Activated CD8-positive, alpha-beta memory T cell treated with anti-CD3 and anti-CD28 coated beads, Interleukin-2, amount 10 ng/mL, durations not matched to agents 7 days and 5 days (primary cell): ENCODE results near the gene CXADR. TPM values are rescaled to one million over a fixed set of nuclear protein-coding genes. Genes with fewer than 3 reads are reported as not detected.

Source experiments
- ATAC-seq: fragments of 150-1000 bp; cut with Tn5 transposase; one replicate; pipeline ENCODE4 v1.10.0; 2021; ENCODE audit warnings: moderate library complexity
- CTCF ChIA-PET: fragments of 350-600 bp; sonication (Branson Sonifier 250); formaldehyde crosslinking; loops from one replicate; lab custom pipeline; 2021; ENCODE audit warnings: antibody characterized with exemption; lab: Charles Lee
- DNase-seq: peaks from one replicate; pipeline ENCODE4 v3.0.0-alpha.2; 2020
- H3K27ac Mint-ChIP-seq: one replicate; pipeline ENCODE4 v1.8.0; 2021; ENCODE audit warnings: mild to moderate bottlenecking, mixed read lengths
- H3K27me3 Mint-ChIP-seq: one replicate; pipeline ENCODE4 v1.8.0; 2021; ENCODE audit warnings: mixed read lengths
- H3K36me3 Mint-ChIP-seq: one replicate; pipeline ENCODE4 v1.8.0; 2021; ENCODE audit warnings: mild to moderate bottlenecking, mixed read lengths
- H3K4me1 Mint-ChIP-seq: one replicate; pipeline ENCODE4 v1.8.0; 2021; ENCODE audit warnings: mixed read lengths
- H3K4me3 Mint-ChIP-seq: one replicate; pipeline ENCODE4 v1.8.0; 2021; ENCODE audit warnings: mild to moderate bottlenecking, moderate library complexity, mixed read lengths
- H3K9me3 Mint-ChIP-seq: one replicate; pipeline ENCODE4 v1.8.0; 2022; ENCODE audit warnings: low read depth, mixed read lengths
- total RNA-seq, 2 experiments: library from RNA; stranded (reverse); gene quantifications; one replicate each; pipeline ENCODE4 v1.2.3, GENCODE V29; 2021

Gene CXADR
- total RNA-seq, 2 experiments from 2014 or later: 0.15 to 0.16 TPM

GRCh38 chr21:17575076-17575475 is 62.2 kb downstream of the CXADR start:
- Mint-ChIP-seq H3K27ac (no peak overlapping the region), H3K9me3 (no peaks in the 10 kb centered on the region), H3K4me3 (no peak overlapping the region), H3K4me1 (no peaks in the 10 kb centered on the region), H3K36me3 (no peaks in the 10 kb centered on the region), H3K27me3 (peaks cover 11% of the 10 kb centered on the region)
- CTCF ChIA-PET: no interaction called here
- DNase-seq: no peak
- ATAC-seq: no peak

GRCh38 chr21:17576080-17576835 is 63.4 kb downstream of the CXADR start:
- CTCF ChIA-PET: no interaction called here

GRCh38 chr21:17577701-17578100 is 64.9 kb downstream of the CXADR start:
- CTCF ChIA-PET: no interaction called here
- Mint-ChIP-seq H3K36me3 (no peaks in the 10 kb centered on the region), H3K9me3 (no peaks in the 10 kb centered on the region), H3K27me3 (peaks cover 10% of the 10 kb centered on the region), H3K4me1 (no peaks in the 10 kb centered on the region), H3K27ac (no peak overlapping the region), H3K4me3 (no peak overlapping the region)
- ATAC-seq (no peak), DNase-seq (no peak)

More at GRCh38 chr21:17576080-17576835, 63.4 kb downstream of the CXADR start:
- Mint-ChIP-seq H3K4me1 (no peaks in the 10 kb centered on the region), H3K36me3 (no peaks in the 10 kb centered on the region), H3K27me3 (peaks cover 10% of the 10 kb centered on the region), H3K9me3 (no peaks in the 10 kb centered on the region), H3K4me3 (no peak overlapping the region), H3K27ac (no peak overlapping the region)
- no peak for ATAC-seq
- DNase-seq: no peak

- Mint-ChIP-seq H3K36me3 (no peaks in the 10 kb centered on the region), H3K27ac (no peak overlapping the region), H3K9me3 (no peaks in the 10 kb centered on the region), H3K4me1 (no peaks in the 10 kb centered on the region), H3K27me3 (peaks cover 7% of the 10 kb centered on the region), H3K4me3 (no peak overlapping the region)
- no peak for DNase-seq
- CTCF ChIA-PET: no interaction called here
- ATAC-seq: no peak
These were observed 65.3 kb downstream of the CXADR start for GRCh38 chr21:17578162-17578561.

- Mint-ChIP-seq H3K9me3 (no peaks in the 10 kb centered on the region), H3K4me1 (no peaks in the 10 kb centered on the region), H3K27me3 (peaks cover 7% of the 10 kb centered on the region), H3K4me3 (no peak overlapping the region), H3K36me3 (no peaks in the 10 kb centered on the region), H3K27ac (no peak overlapping the region)
- CTCF ChIA-PET: no interaction called here
- DNase-seq: no peak
- ATAC-seq: no peak
These were observed 66.0 kb downstream of the CXADR start for GRCh38 chr21:17578876-17579275.

GRCh38 chr21:17580319-17580718 is 67.5 kb downstream of the CXADR start:
- Mint-ChIP-seq H3K9me3 (no peaks in the 10 kb centered on the region), H3K4me1 (no peaks in the 10 kb centered on the region), H3K27ac (no peak overlapping the region), H3K36me3 (no peaks in the 10 kb centered on the region), H3K4me3 (no peak overlapping the region), H3K27me3 (no peaks in the 10 kb centered on the region)
- ATAC-seq: no peak
- CTCF ChIA-PET: no interaction called here
- DNase-seq: no peak

- Mint-ChIP-seq H3K9me3 (no peaks in the 10 kb centered on the region), H3K27ac (no peak overlapping the region), H3K4me3 (no peak overlapping the region), H3K36me3 (no peaks in the 10 kb centered on the region), H3K27me3 (peaks cover 2% of the 10 kb centered on the region), H3K4me1 (no peaks in the 10 kb centered on the region)
- CTCF ChIA-PET: interaction anchor here (3.7 kb wide), 1 partner anchor 196 kb away, joined by 57 read pairs; no protein-coding TSS in a partner anchor
- no peak for ATAC-seq
- no peak for DNase-seq
These were observed 71.1 kb downstream of the CXADR start for GRCh38 chr21:17583898-17584297.

GRCh38 chr21:17585875-17586450 is 73.1 kb downstream of the CXADR start:
- peaks cover 2% of the 10 kb centered on the region for H3K36me3 Mint-ChIP-seq
- no peaks in the 10 kb centered on the region for H3K4me1 Mint-ChIP-seq
- no peak for DNase-seq

GRCh38 chr21:17590430-17590829 is 77.6 kb downstream of the CXADR start:
- CTCF ChIA-PET: no interaction called here
- Mint-ChIP-seq H3K4me1 (no peaks in the 10 kb centered on the region), H3K9me3 (no peaks in the 10 kb centered on the region), H3K27ac (no peak overlapping the region), H3K27me3 (peaks cover 2% of the 10 kb centered on the region), H3K36me3 (peaks cover 25% of the 10 kb centered on the region), H3K4me3 (no peak overlapping the region)
- DNase-seq (no peak), ATAC-seq (no peak)

More at GRCh38 chr21:17585875-17586450, 73.1 kb downstream of the CXADR start:
- no peak for ATAC-seq
- no peaks in the 10 kb centered on the region for H3K9me3 Mint-ChIP-seq
- CTCF ChIA-PET: interaction anchor here (0.9 to 3.7 kb wide), 4 partner anchors 14 to 338 kb away, joined by 3 to 57 read pairs (median 3); no protein-coding TSS in a partner anchor
- H3K4me3 Mint-ChIP-seq: no peak overlapping the region
- H3K27me3 Mint-ChIP-seq: peaks cover 2% of the 10 kb centered on the region
- H3K27ac Mint-ChIP-seq: no peak overlapping the region

GRCh38 chr21:17597680-17598079 is 84.8 kb downstream of the CXADR start:
- no peak for DNase-seq
- no peak for ATAC-seq
- Mint-ChIP-seq H3K27ac (no peak overlapping the region), H3K9me3 (no peaks in the 10 kb centered on the region), H3K27me3 (no peaks in the 10 kb centered on the region), H3K4me1 (peaks cover 25% of the 10 kb centered on the region), H3K36me3 (peaks cover 51% of the 10 kb centered on the region), H3K4me3 (no peak overlapping the region)
- CTCF ChIA-PET: interaction anchor here (1.4 kb wide), 1 partner anchor 209 kb away, joined by 3 read pairs; no protein-coding TSS in a partner anchor

- H3K27me3 Mint-ChIP-seq: no peaks in the 10 kb centered on the region
- H3K27ac Mint-ChIP-seq: peak overlapping the region; percentile 54
- ATAC-seq: peak; percentile 33
- H3K4me3 Mint-ChIP-seq: no peak overlapping the region
- H3K36me3 Mint-ChIP-seq: peaks cover 54% of the 10 kb centered on the region
- DNase-seq: no peak
- no peaks in the 10 kb centered on the region for H3K9me3 Mint-ChIP-seq
- CTCF ChIA-PET: interaction anchor here (1.4 kb wide), 1 partner anchor 210 kb away, joined by 3 read pairs; no protein-coding TSS in a partner anchor
- peaks cover 32% of the 10 kb centered on the region for H3K4me1 Mint-ChIP-seq
These were observed 85.6 kb downstream of the CXADR start for GRCh38 chr21:17598437-17598836.

GRCh38 chr21:17602874-17603273 is 90.0 kb downstream of the CXADR start:
- H3K36me3 Mint-ChIP-seq: peaks cover 58% of the 10 kb centered on the region
- H3K27ac Mint-ChIP-seq: peak overlapping the region; percentile 31
- DNase-seq: no peak
- no peaks in the 10 kb centered on the region for H3K9me3 Mint-ChIP-seq
- peaks cover 44% of the 10 kb centered on the region for H3K4me1 Mint-ChIP-seq
- H3K27me3 Mint-ChIP-seq: no peaks in the 10 kb centered on the region
- H3K4me3 Mint-ChIP-seq: no peak overlapping the region
- CTCF ChIA-PET: interaction anchor here (2.3 kb wide), 1 partner anchor 9 kb away, joined by 10 read pairs; no protein-coding TSS in a partner anchor
- peak; percentile 66 for ATAC-seq

GRCh38 chr21:17607684-17608083 is 94.8 kb downstream of the CXADR start:
- peaks cover 56% of the 10 kb centered on the region for H3K4me1 Mint-ChIP-seq
- H3K9me3 Mint-ChIP-seq: no peaks in the 10 kb centered on the region
- DNase-seq: no peak
- ATAC-seq: no peak
- CTCF ChIA-PET: no interaction called here
- no peak overlapping the region for H3K4me3 Mint-ChIP-seq
- H3K27me3 Mint-ChIP-seq: no peaks in the 10 kb centered on the region
- H3K27ac Mint-ChIP-seq: peak overlapping the region; percentile 59
- H3K36me3 Mint-ChIP-seq: peaks cover 65% of the 10 kb centered on the region

- Mint-ChIP-seq H3K4me3 (peak overlapping the region; percentile 49), H3K9me3 (no peaks in the 10 kb centered on the region), H3K27me3 (no peaks in the 10 kb centered on the region), H3K4me1 (peaks cover 50% of the 10 kb centered on the region), H3K36me3 (peaks cover 47% of the 10 kb centered on the region), H3K27ac (no peak overlapping the region)
- CTCF ChIA-PET: no interaction called here
- DNase-seq: no peak
- ATAC-seq: no peak
These were observed 96.8 kb downstream of the CXADR start for GRCh38 chr21:17609681-17610080.
